Activated CD8-positive, alpha-beta T cell treated with anti-CD3 and anti-CD28 coated beads for 36 hours (primary cell): ENCODE data around the gene MFSD6. TPM values are rescaled to one million over a fixed set of nuclear protein-coding genes. Genes with fewer than 3 reads are reported as not detected.

Experiments
- ATAC-seq: fragments of 200-7000 bp; cut with Tn5 transposase; one replicate; pipeline ENCODE4 v1.10.0; 2021; ENCODE audit warnings: mild to moderate bottlenecking, moderate library complexity
- CTCF ChIA-PET: fragments of 350-600 bp; sonication (Branson Sonifier 250); formaldehyde crosslinking; loops from one replicate; lab custom pipeline; 2021; ENCODE audit warnings: antibody characterized with exemption; lab: Charles Lee
- POLR2A ChIA-PET: fragments of 350-600 bp; sonication (Branson Sonifier 250); formaldehyde crosslinking; loops from one replicate; lab custom pipeline; 2021; ENCODE audit warnings: antibody characterized with exemption; lab: Charles Lee
- DNase-seq: peaks from one replicate; pipeline ENCODE4 v3.0.0-alpha.2; 2020
- H3K27ac Mint-ChIP-seq: one replicate; pipeline ENCODE4 v1.8.0; 2021; ENCODE audit warnings: mild to moderate bottlenecking, mixed read lengths
- H3K27me3 Mint-ChIP-seq: one replicate; pipeline ENCODE4 v1.8.0; 2021; ENCODE audit warnings: mixed read lengths
- H3K36me3 Mint-ChIP-seq: one replicate; pipeline ENCODE4 v1.8.0; 2021; ENCODE audit warnings: low read depth, mixed read lengths
- H3K4me1 Mint-ChIP-seq: one replicate; pipeline ENCODE4 v1.8.0; 2021; ENCODE audit warnings: low read depth, mixed read lengths
- H3K4me3 Mint-ChIP-seq: one replicate; pipeline ENCODE4 v1.8.0; 2021; ENCODE audit warnings: mild to moderate bottlenecking, moderate library complexity, mixed read lengths
- H3K9me3 Mint-ChIP-seq: one replicate; pipeline ENCODE4 v1.8.0; 2021; ENCODE audit warnings: mixed read lengths
- CTCF ChIP-seq: fragments of 200-600 bp; IDR thresholded peaks from one replicate; pipeline ENCODE4 v1.8.0; 2022; ENCODE audit warnings: antibody characterized with exemption, mild to moderate bottlenecking
- intact Hi-C: fragments of 100-400 bp; cut with micrococcal nuclease; formaldehyde crosslinking; loops from one replicate; pipeline ENCODE4 v1.10.0; 2022
- total RNA-seq, 2 experiments: library from RNA; stranded (reverse); gene quantifications; one replicate each; pipeline ENCODE4 v1.2.3, GENCODE V29; 2021

Gene MFSD6
- total RNA-seq, 2 experiments from 2014 or later = 31.5 to 32.8 TPM

- ATAC-seq (no peak), DNase-seq (no peak)
- Mint-ChIP-seq H3K4me3 (no peak overlapping the region), H3K36me3 (no peaks in the 10 kb centered on the region), H3K27ac (no peak overlapping the region), H3K27me3 (no peaks in the 10 kb centered on the region), H3K4me1 (no peaks in the 10 kb centered on the region), H3K9me3 (no peaks in the 10 kb centered on the region)
- CTCF ChIA-PET = interaction anchor here (1.2 to 1.7 kb wide), 4 partner anchors 8 to 281 kb away, joined by 3 to 6 read pairs (median 5); no protein-coding TSS in a partner anchor
- intact Hi-C loops = no loop called here
- POLR2A ChIA-PET = no interaction called here
- TF ChIP-seq CTCF = no peak
Measured at GRCh38 chr2:190369635-190370034, 38.5 kb upstream of the MFSD6 start.

- Mint-ChIP-seq H3K4me3 (no peak overlapping the region), H3K27ac (no peak overlapping the region), H3K4me1 (no peaks in the 10 kb centered on the region), H3K9me3 (no peaks in the 10 kb centered on the region), H3K36me3 (no peaks in the 10 kb centered on the region), H3K27me3 (no peaks in the 10 kb centered on the region)
- CTCF ChIA-PET = interaction anchor here (0.9 to 1.2 kb wide), 2 partner anchors 14 to 25 kb away, joined by 3 to 4 read pairs; no protein-coding TSS in a partner anchor
- DNase-seq (no peak), ATAC-seq (no peak)
- intact Hi-C loops = no loop called here
- no peak for TF ChIP-seq CTCF
- POLR2A ChIA-PET = no interaction called here
Measured at GRCh38 chr2:190376083-190376482, 32.1 kb upstream of the MFSD6 start.

GRCh38 chr2:190376591-190377245, 31.4 kb upstream of the MFSD6 start:
- Mint-ChIP-seq H3K27me3 (no peaks in the 10 kb centered on the region), H3K9me3 (no peaks in the 10 kb centered on the region), H3K27ac (no peak overlapping the region), H3K36me3 (no peaks in the 10 kb centered on the region), H3K4me1 (no peaks in the 10 kb centered on the region), H3K4me3 (no peak overlapping the region)
- no peak for TF ChIP-seq CTCF
- DNase-seq (no peak), ATAC-seq (no peak)
- ChIA-PET CTCF (interaction anchor here (0.9 to 1.3 kb wide), 4 partner anchors 9 to 288 kb away, joined by 3 to 4 read pairs (median 4); no protein-coding TSS in a partner anchor), POLR2A (interaction anchor here (0.6 to 1.0 kb wide), 2 partner anchors 138 to 335 kb away, joined by 3 read pairs; no protein-coding TSS in a partner anchor)
- intact Hi-C loops = no loop called here

- intact Hi-C loops = no loop called here
- Mint-ChIP-seq H3K4me3 (no peak overlapping the region), H3K27ac (no peak overlapping the region), H3K36me3 (no peaks in the 10 kb centered on the region), H3K9me3 (no peaks in the 10 kb centered on the region), H3K4me1 (peaks cover 5% of the 10 kb centered on the region), H3K27me3 (no peaks in the 10 kb centered on the region)
- no peak for ATAC-seq
- ChIA-PET POLR2A (no interaction called here), CTCF (interaction anchor here (1.5 kb wide), 1 partner anchor 12 kb away, joined by 4 read pairs; no protein-coding TSS in a partner anchor)
- DNase-seq = no peak
- TF ChIP-seq CTCF = no peak
Measured at GRCh38 chr2:190378880-190379237, 29.3 kb upstream of the MFSD6 start.

- DNase-seq = no peak
- ChIA-PET POLR2A (interaction anchor here (0.6 kb wide), 1 partner anchor 9 kb away, joined by 3 read pairs; no protein-coding TSS in a partner anchor), CTCF (interaction anchor here (0.7 to 1.5 kb wide), 2 partner anchors 12 to 441 kb away, joined by 4 read pairs; no protein-coding TSS in a partner anchor)
- H3K36me3 Mint-ChIP-seq = no peaks in the 10 kb centered on the region
- H3K4me3 Mint-ChIP-seq = no peak overlapping the region
- H3K9me3 Mint-ChIP-seq = no peaks in the 10 kb centered on the region
- no peaks in the 10 kb centered on the region for H3K27me3 Mint-ChIP-seq
- H3K27ac Mint-ChIP-seq = no peak overlapping the region
- TF ChIP-seq CTCF = no peak
- ATAC-seq = no peak
- peaks cover 5% of the 10 kb centered on the region for H3K4me1 Mint-ChIP-seq
- intact Hi-C loops = no loop called here
Measured at GRCh38 chr2:190379249-190379964, 28.7 kb upstream of the MFSD6 start.
